WTC11 (cell line): ENCODE data around the gene HTR6. TPM values are rescaled to one million over a fixed set of nuclear protein-coding genes. Genes with fewer than 3 reads are reported as not detected.

Experiments
- ATAC-seq: fragments of 200-7000 bp; cut with Tn5 transposase; 2 replicates; pipeline ENCODE4 v1.10.0; 2021; ENCODE audit warnings: mild to moderate bottlenecking, moderate library complexity
- CTCF ChIA-PET: fragments of 300-600 bp; sonication (Branson Sonifier 250); formaldehyde crosslinking; loops from one replicate; lab custom pipeline; 2021; ENCODE audit warnings: antibody characterized with exemption; lab: Charles Lee
- POLR2A ChIA-PET: fragments of 350-600 bp; sonication (Branson Sonifier 250); formaldehyde crosslinking; loops from one replicate; lab custom pipeline; 2021; ENCODE audit warnings: antibody characterized with exemption; lab: Charles Lee
- DNase-seq: peaks from one replicate; pipeline ENCODE4 v3.0.0; 2021; ENCODE audit warnings: low spot score
- H3K27ac Mint-ChIP-seq: 2 replicates; pipeline ENCODE4 v1.8.0; 2021; ENCODE audit warnings: mixed read lengths
- H3K27me3 Mint-ChIP-seq: 2 replicates; pipeline ENCODE4 v1.8.0; 2021; ENCODE audit warnings: low read depth, mild to moderate bottlenecking, moderate library complexity, mixed read lengths
- H3K36me3 Mint-ChIP-seq: 2 replicates; pipeline ENCODE4 v1.8.0; 2021; ENCODE audit warnings: mixed read lengths
- H3K4me1 Mint-ChIP-seq: 2 replicates; pipeline ENCODE4 v1.8.0; 2022; ENCODE audit warnings: mixed read lengths
- H3K4me3 Mint-ChIP-seq: 2 replicates; pipeline ENCODE4 v1.8.0; 2021; ENCODE audit warnings: mild to moderate bottlenecking, moderate library complexity, mixed read lengths
- H3K9me3 Mint-ChIP-seq: 2 replicates; pipeline ENCODE4 v1.8.0; 2021; ENCODE audit warnings: mixed read lengths
- AR ChIP-seq: fragments of 250-450 bp; sonication (Bioruptor Pico); IDR thresholded peaks from 2 replicates; pipeline ENCODE4 v1.9.0; 2021; ENCODE audit warnings: mild to moderate bottlenecking
- ATF3 ChIP-seq: sonication (generic); formaldehyde crosslinking; conservative IDR thresholded peaks from 2 replicates; pipeline ENCODE4 v1.8.1; 2022; ENCODE audit warnings: mild to moderate bottlenecking, missing genetic modification reagents
- ATF6 ChIP-seq: sonication (generic); formaldehyde crosslinking; IDR thresholded peaks from 2 replicates; pipeline ENCODE4 v1.8.1; 2023; ENCODE audit warnings: mild to moderate bottlenecking, missing genetic modification reagents
- GABPB1 ChIP-seq: sonication (generic); formaldehyde crosslinking; IDR thresholded peaks from 2 replicates; pipeline ENCODE4 v1.8.1; 2023; ENCODE audit warnings: mild to moderate bottlenecking, missing genetic modification reagents
- JAZF1 ChIP-seq: fragments of 250-450 bp; sonication (Bioruptor Pico); IDR thresholded peaks from 2 replicates; pipeline ENCODE4 v1.9.0; 2021; ENCODE audit warnings: moderate library complexity, mild to moderate bottlenecking, inconsistent platforms
- MLX ChIP-seq: sonication (generic); formaldehyde crosslinking; IDR thresholded peaks from 2 replicates; pipeline ENCODE4 v1.8.1; 2023; ENCODE audit warnings: mild to moderate bottlenecking, missing genetic modification reagents, moderate library complexity
- PRDM15 ChIP-seq: sonication (generic); formaldehyde crosslinking; IDR thresholded peaks from 2 replicates; pipeline ENCODE4 v1.8.0; 2022; ENCODE audit warnings: missing genetic modification reagents
- SMAD3 ChIP-seq: sonication (generic); formaldehyde crosslinking; IDR thresholded peaks from 2 replicates; pipeline ENCODE4 v1.8.0; 2022; ENCODE audit warnings: missing genetic modification reagents, mild to moderate bottlenecking, borderline replicate concordance
- USF1 ChIP-seq: sonication (generic); formaldehyde crosslinking; IDR thresholded peaks from 2 replicates; pipeline ENCODE4 v1.8.0; 2022; ENCODE audit warnings: mild to moderate bottlenecking, missing genetic modification reagents
- ZNF232 ChIP-seq: sonication (generic); formaldehyde crosslinking; IDR thresholded peaks from 2 replicates; pipeline ENCODE4 v1.8.0; 2022; ENCODE audit warnings: mild to moderate bottlenecking, missing genetic modification reagents
- ZNF281 ChIP-seq: sonication (generic); formaldehyde crosslinking; IDR thresholded peaks from 2 replicates; pipeline ENCODE4 v1.8.0; 2023; ENCODE audit warnings: mild to moderate bottlenecking, missing genetic modification reagents
- ZNF396 ChIP-seq: fragments of 250-450 bp; sonication (Bioruptor Pico); IDR thresholded peaks from 2 replicates; pipeline ENCODE4 v1.8.0; 2021; ENCODE audit warnings: mild to moderate bottlenecking, moderate library complexity, borderline replicate concordance
- total RNA-seq: library from RNA; stranded (reverse); gene quantifications from 3 replicates; pipeline ENCODE4 v1.2.3, GENCODE V29; 2021

The HTR6 gene
- total RNA-seq, 1 experiment from 2014 or later = 0.90 TPM

- TF ChIP-seq PRDM15 (no peak), ATF3 (CRISPR knock-in tag) (no peak), JAZF1 (CRISPR knock-in tag) (no peak), AR (no peak), SMAD3 (no peak), ATF6 (CRISPR knock-in tag) (no peak), ZNF232 (CRISPR knock-in tag) (no peak), GABPB1 (CRISPR knock-in tag) (no peak)
- TF ChIP-seq, all 79 proteins: peak for 0
Observed at GRCh38 chr1:19710825-19711611, 46.3 kb downstream of the HTR6 start (continued).

GRCh38 chr1:19712928-19713327 is 48.3 kb downstream of the HTR6 start:
- Mint-ChIP-seq H3K4me1 (peaks cover 11% of the 10 kb centered on the region), H3K4me3 (no peak overlapping the region), H3K27me3 (no peaks in the 10 kb centered on the region; the same call in 1 of the 2 replicates), H3K27ac (no peak overlapping the region), H3K36me3 (no peaks in the 10 kb centered on the region), H3K9me3 (no peaks in the 10 kb centered on the region)
- DNase-seq (no peak), ATAC-seq (no peak)
- ChIA-PET POLR2A (no interaction called here), CTCF (interaction anchor here (0.9 to 2.2 kb wide), 2 partner anchors 9 to 51 kb away, joined by 4 to 8 read pairs; no protein-coding TSS in a partner anchor)
- TF ChIP-seq MLX (CRISPR knock-in tag) = no peak
- TF ChIP-seq USF1 (CRISPR knock-in tag) = no peak
- TF ChIP-seq ZNF281 = no peak
- no peak for TF ChIP-seq PRDM15
- no peak for TF ChIP-seq AR
- no peak for TF ChIP-seq ZNF396 (CRISPR knock-in tag)
